Omental fat pad (tissue), 4 donors: Measurements from ENCODE around the gene ELP2. TPM values are rescaled to one million over a fixed set of nuclear protein-coding genes. Genes with fewer than 3 reads are reported as not detected.

Experiments
- ATAC-seq: fragments of 150-250 bp; one replicate; pipeline ENCODE4 v1.9.1; 2016; ENCODE audit warnings: mild to moderate bottlenecking, moderate library complexity; ENCODE audit not compliant: low FRiP score
- DNase-seq: peaks from one replicate; pipeline ENCODE4 v3.0.0-alpha.2; 2019; ENCODE audit warnings: low spot score
- total RNA-seq, 4 donors: library from RNA; depleted of rRNA; stranded (reverse); fragments of >200 nt; gene quantifications; one replicate each; pipeline ENCODE4 v1.1.0, GENCODE V29; 2016
- TF ChIP-seq, protein P1 (sequence below), 3 donors: fragments of 450-650 bp; IDR thresholded peaks; one replicate each; pipeline ENCODE4 v1.5.1; 2016 to 2017; ENCODE audit warnings: antibody characterized with exemption in 3 of 3, mild to moderate bottlenecking in 3 of 3, moderate library complexity in 2 of 3

The ELP2 gene
- total RNA-seq, 4 donors from 2014 or later = 43.6 to 62.3 (median 57.7) TPM

DNA sequence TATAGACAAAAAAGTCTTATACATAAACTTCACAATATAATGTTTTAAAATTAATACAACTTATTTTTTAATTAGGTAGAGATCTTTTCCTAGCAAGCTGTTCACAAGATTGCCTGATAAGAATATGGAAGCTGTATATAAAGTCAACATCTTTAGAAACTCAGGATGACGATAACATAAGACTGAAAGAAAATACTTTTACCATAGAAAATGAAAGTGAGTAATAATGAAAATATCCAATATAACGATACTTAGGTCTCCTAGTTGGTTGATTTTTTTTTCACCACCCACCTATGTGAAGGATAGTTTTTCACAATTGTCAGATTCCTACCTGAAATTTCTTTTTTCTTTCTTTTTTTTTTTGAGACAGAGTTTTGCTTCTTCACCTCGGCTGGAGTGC, 13.1 kb downstream of the ELP2 start:
- DNase-seq = no peak
- TF ChIP-seq, protein P1, sequence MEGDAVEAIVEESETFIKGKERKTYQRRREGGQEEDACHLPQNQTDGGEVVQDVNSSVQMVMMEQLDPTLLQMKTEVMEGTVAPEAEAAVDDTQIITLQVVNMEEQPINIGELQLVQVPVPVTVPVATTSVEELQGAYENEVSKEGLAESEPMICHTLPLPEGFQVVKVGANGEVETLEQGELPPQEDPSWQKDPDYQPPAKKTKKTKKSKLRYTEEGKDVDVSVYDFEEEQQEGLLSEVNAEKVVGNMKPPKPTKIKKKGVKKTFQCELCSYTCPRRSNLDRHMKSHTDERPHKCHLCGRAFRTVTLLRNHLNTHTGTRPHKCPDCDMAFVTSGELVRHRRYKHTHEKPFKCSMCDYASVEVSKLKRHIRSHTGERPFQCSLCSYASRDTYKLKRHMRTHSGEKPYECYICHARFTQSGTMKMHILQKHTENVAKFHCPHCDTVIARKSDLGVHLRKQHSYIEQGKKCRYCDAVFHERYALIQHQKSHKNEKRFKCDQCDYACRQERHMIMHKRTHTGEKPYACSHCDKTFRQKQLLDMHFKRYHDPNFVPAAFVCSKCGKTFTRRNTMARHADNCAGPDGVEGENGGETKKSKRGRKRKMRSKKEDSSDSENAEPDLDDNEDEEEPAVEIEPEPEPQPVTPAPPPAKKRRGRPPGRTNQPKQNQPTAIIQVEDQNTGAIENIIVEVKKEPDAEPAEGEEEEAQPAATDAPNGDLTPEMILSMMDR (IDR thresholded peaks at IDR 0.05) = no peak
- ATAC-seq = no peak

DNA sequence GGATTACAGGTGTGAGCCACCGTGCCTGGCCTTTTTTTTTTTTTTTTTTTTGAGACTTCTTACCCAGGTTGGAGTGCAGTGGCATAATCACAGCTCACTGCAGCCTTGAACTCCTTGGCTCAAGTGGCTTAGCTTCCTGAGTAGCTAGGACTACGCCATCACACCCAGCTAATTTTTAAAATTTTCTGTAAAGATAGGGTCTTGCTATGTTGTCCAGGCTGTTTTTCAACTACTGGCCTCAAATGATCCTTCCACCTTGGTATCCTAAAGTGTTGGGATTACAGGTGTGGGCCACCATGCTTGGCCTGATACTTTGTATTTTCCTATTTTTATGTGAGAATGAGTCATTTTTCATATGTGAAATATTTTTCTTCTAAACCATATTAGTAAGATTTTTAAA, 13.7 kb downstream of the ELP2 start:
- TF ChIP-seq, protein P1 (IDR thresholded peaks at IDR 0.05) = no peak
- no peak for ATAC-seq

GRCh38 chr18:36149514-36150289, 20.0 kb downstream of the ELP2 start:
- ATAC-seq (no peak), DNase-seq (no peak)
- TF ChIP-seq, protein P1 (IDR thresholded peaks at IDR 0.05) = no peak

More for the DNA sequence above, 13.7 kb downstream of the ELP2 start:
- no peak for DNase-seq

- DNase-seq (no peak), ATAC-seq (no peak)
- TF ChIP-seq, protein P1 (IDR thresholded peaks at IDR 0.05) = no peak
Observed at GRCh38 chr18:36152781-36153180, 23.1 kb downstream of the ELP2 start.

- TF ChIP-seq, protein P1 (IDR thresholded peaks at IDR 0.05) = no peak
- DNase-seq (no peak), ATAC-seq (peak; percentile 44)
Observed at GRCh38 chr18:36153203-36153602, 23.5 kb downstream of the ELP2 start.

GRCh38 chr18:36153771-36154170, 24.1 kb downstream of the ELP2 start:
- ATAC-seq = no peak
- TF ChIP-seq, protein P1 (IDR thresholded peaks at IDR 0.05) = no peak
- DNase-seq = no peak
